RWPE2 (cell line): Measurements from ENCODE around the gene CCDC187.

Source experiments
- ATAC-seq: fragments of 200-7000 bp; cut with Tn5 transposase; 3 replicates; pipeline ENCODE4 v1.9.1; 2021; ENCODE audit warnings: low read depth
- DNase-seq: peaks from one replicate; pipeline ENCODE4 v3.0.0-alpha.2; 2020; ENCODE audit warnings: low spot score
- H3K27ac ChIP-seq: fragments of 450-650 bp; 2 replicates; pipeline ENCODE4 v1.5.1; 2017; ENCODE audit warnings: mild to moderate bottlenecking; ENCODE audit not compliant: poor library complexity, severe bottlenecking
- H3K27me3 ChIP-seq: fragments of 250-450 bp; sonication (Bioruptor Pico); 2 replicates; pipeline ENCODE4 v1.5.1; 2021; ENCODE audit warnings: mild to moderate bottlenecking, moderate library complexity; ENCODE audit not compliant: insufficient read depth, poor library complexity, severe bottlenecking
- H3K36me3 ChIP-seq: fragments of 250-450 bp; sonication (Bioruptor Pico); 2 replicates; pipeline ENCODE4 v1.5.1; 2020; ENCODE audit warnings: low read depth, mild to moderate bottlenecking, moderate library complexity
- H3K4me1 ChIP-seq: fragments of 250-450 bp; sonication (Bioruptor Pico); 2 replicates; pipeline ENCODE4 v1.5.1; 2021; ENCODE audit warnings: mild to moderate bottlenecking, moderate library complexity; ENCODE audit not compliant: insufficient read depth, poor library complexity, severe bottlenecking
- H3K4me3 ChIP-seq: fragments of 250-450 bp; sonication (Bioruptor Pico); 2 replicates; pipeline ENCODE4 v1.5.1; 2021; ENCODE audit warnings: mild to moderate bottlenecking, moderate library complexity; ENCODE audit not compliant: severe bottlenecking
- H3K9me3 ChIP-seq: fragments of 250-450 bp; sonication (Bioruptor Pico); 2 replicates; pipeline ENCODE4 v1.5.1; 2021; ENCODE audit warnings: mild to moderate bottlenecking, moderate library complexity; ENCODE audit not compliant: severe bottlenecking
- CTCF ChIP-seq: fragments of 450-650 bp; IDR thresholded peaks from one replicate; pipeline ENCODE4 v1.5.1; 2017; ENCODE audit warnings: mild to moderate bottlenecking, moderate library complexity; ENCODE audit not compliant: poor library complexity, severe bottlenecking

CCDC187 gene

GRCh38 chr9:136295542-136296433 lies 8.1 kb downstream of the CCDC187 start:
- no peak for ATAC-seq
- Histone ChIP-seq H3K4me1 (peaks cover 5% of the 10 kb centered on the region), H3K4me3 (no peak overlapping the region), H3K27ac (no peak overlapping the region), H3K36me3 (no peaks in the 10 kb centered on the region), H3K27me3 (peaks cover 7% of the 10 kb centered on the region), H3K9me3 (no peaks in the 10 kb centered on the region)
- no peak for TF ChIP-seq CTCF
- no peak for DNase-seq

DNA sequence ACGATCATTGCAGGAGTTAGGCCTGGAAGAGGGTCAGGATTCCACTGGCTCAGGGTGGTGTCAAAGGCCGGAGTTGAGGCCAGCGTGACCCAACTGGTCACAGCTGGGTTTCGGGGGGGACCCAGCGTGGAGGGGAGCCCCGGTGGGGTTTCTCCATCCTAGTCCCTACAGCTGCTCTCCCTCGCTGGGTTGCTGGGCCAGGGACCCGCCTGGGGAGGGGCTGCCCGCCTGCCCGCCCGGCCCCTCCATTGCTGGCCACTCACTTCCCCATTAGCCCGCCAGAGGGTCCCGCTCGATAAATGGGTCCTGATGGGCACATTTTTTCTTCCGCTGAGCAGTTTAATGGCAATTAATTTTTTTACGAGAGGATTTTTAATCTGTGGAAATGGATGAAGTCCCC lies 8.8 kb downstream of the CCDC187 start:
- Histone ChIP-seq H3K27ac (no peak overlapping the region), H3K36me3 (no peaks in the 10 kb centered on the region), H3K27me3 (peaks cover 7% of the 10 kb centered on the region), H3K4me3 (no peak overlapping the region), H3K9me3 (no peaks in the 10 kb centered on the region), H3K4me1 (peaks cover 5% of the 10 kb centered on the region)
- ATAC-seq (no peak), DNase-seq (no peak)
- TF ChIP-seq CTCF: no peak

GRCh38 chr9:136294437-136294836 lies 9.5 kb downstream of the CCDC187 start:
- Histone ChIP-seq H3K36me3 (no peaks in the 10 kb centered on the region), H3K9me3 (no peaks in the 10 kb centered on the region), H3K4me1 (peaks cover 5% of the 10 kb centered on the region), H3K27ac (no peak overlapping the region), H3K27me3 (peaks cover 7% of the 10 kb centered on the region), H3K4me3 (no peak overlapping the region)
- no peak for TF ChIP-seq CTCF
- ATAC-seq: no peak
- no peak for DNase-seq

DNA sequence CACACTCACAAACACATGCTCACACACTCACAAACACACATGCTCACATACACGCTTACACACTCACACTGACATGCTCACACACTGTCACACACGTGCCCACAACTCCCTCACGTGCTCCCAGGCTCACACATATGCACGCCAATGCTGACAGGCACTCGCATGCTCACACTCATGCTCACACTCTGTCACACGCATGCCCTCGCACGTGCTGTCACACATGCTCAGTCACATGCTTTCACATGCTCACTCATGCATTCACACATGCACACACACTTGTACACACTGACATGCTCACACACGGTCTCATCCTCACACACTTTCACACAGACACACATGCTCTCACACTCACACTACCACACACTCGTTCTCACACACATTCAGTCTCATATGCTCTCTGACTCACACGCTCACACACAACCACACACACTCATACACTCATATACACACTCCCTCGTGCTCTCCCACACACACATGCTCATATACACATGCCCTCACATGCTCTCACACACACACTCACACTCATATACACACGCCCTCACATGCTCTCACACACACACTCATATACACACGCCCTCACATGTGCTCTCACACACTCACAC lies 10.3 kb downstream of the CCDC187 start:
- TF ChIP-seq CTCF: no peak
- H3K4me3 ChIP-seq: no peak overlapping the region
- H3K4me1 ChIP-seq: peaks cover 5% of the 10 kb centered on the region
- H3K27ac ChIP-seq: no peak overlapping the region
- DNase-seq (no peak), ATAC-seq (no peak)
- H3K9me3 ChIP-seq: no peaks in the 10 kb centered on the region
- H3K27me3 ChIP-seq: peaks cover 7% of the 10 kb centered on the region
- H3K36me3 ChIP-seq: no peaks in the 10 kb centered on the region
